CD4-positive, alpha-beta T cell (primary cell): ENCODE data around the gene MKNK2. TPM values are rescaled to one million over a fixed set of nuclear protein-coding genes. Genes with fewer than 3 reads are reported as not detected.

Source experiments
- ATAC-seq: fragments of 200-7000 bp; cut with Tn5 transposase; one replicate; pipeline ENCODE4 v1.10.0; 2022; ENCODE audit warnings: mild to moderate bottlenecking; ENCODE audit not compliant: poor library complexity
- CTCF ChIA-PET: fragments of 350-600 bp; sonication (Branson Sonifier 250); formaldehyde crosslinking; loops from one replicate; lab custom pipeline; 2021; ENCODE audit warnings: antibody characterized with exemption, inconsistent platforms; lab: Charles Lee
- POLR2A ChIA-PET: fragments of 350-600 bp; sonication (Branson Sonifier 250); formaldehyde crosslinking; loops from one replicate; lab custom pipeline; 2021; ENCODE audit warnings: antibody characterized with exemption, inconsistent platforms; lab: Charles Lee
- DNase-seq, 14 experiments: peaks; one replicate each; pipeline ENCODE4 v3.0.0-alpha.2; 2013 to 2020; ENCODE audit warnings: mixed read lengths in 2 of 14
- H3K27ac ChIP-seq, 2 donors: one replicate each; pipeline versions ENCODE4 v1.5.1 to v1.7.0; 2013; ENCODE audit warnings: low read length in 2 of 2, low read depth in 1 of 2, mild to moderate bottlenecking in 1 of 2
- H3K27me3 ChIP-seq, 2 experiments: 1 replicate in 1 of 2; 2 replicates in 1 of 2; pipeline versions ENCODE4 v1.6.1 to v1.7.0; 2013; ENCODE audit warnings: low read length in 2 of 2, control low read depth in 1 of 2, mild to moderate bottlenecking in 1 of 2, moderate library complexity in 1 of 2; ENCODE audit not compliant: insufficient read depth in 2 of 2, control insufficient read depth in 1 of 2
- H3K36me3 ChIP-seq: one replicate; pipeline ENCODE4 v1.6.1; 2013; ENCODE audit warnings: low read length, control low read depth; ENCODE audit not compliant: insufficient read depth
- H3K4me1 ChIP-seq: one replicate; pipeline ENCODE4 v1.6.1; 2013; ENCODE audit warnings: low read length, control low read depth; ENCODE audit not compliant: insufficient read depth
- H3K4me3 ChIP-seq: one replicate; pipeline ENCODE4 v1.5.1; 2013; ENCODE audit warnings: mild to moderate bottlenecking, low read length, moderate library complexity
- H3K9me3 ChIP-seq, 2 experiments: 1 replicate in 1 of 2; 2 replicates in 1 of 2; pipeline versions ENCODE4 v1.6.1 to v1.7.0; 2013; ENCODE audit warnings: low read length in 2 of 2, mild to moderate bottlenecking in 2 of 2, control low read depth in 1 of 2, moderate library complexity in 1 of 2; ENCODE audit not compliant: control insufficient read depth in 1 of 2, insufficient read depth in 1 of 2
- H3K27ac Mint-ChIP-seq: one replicate; pipeline ENCODE4 v1.8.0; 2020; ENCODE audit warnings: mixed read lengths
- H3K27me3 Mint-ChIP-seq: one replicate; pipeline ENCODE4 v1.8.0; 2021; ENCODE audit warnings: mixed read lengths
- H3K36me3 Mint-ChIP-seq: one replicate; pipeline ENCODE4 v1.8.0; 2021; ENCODE audit warnings: low read depth, mixed read lengths
- H3K4me1 Mint-ChIP-seq: one replicate; pipeline ENCODE4 v1.8.0; 2021; ENCODE audit warnings: low read depth, mixed read lengths
- H3K4me3 Mint-ChIP-seq: one replicate; pipeline ENCODE4 v1.8.0; 2020; ENCODE audit warnings: mild to moderate bottlenecking, mixed read lengths
- H3K9me3 Mint-ChIP-seq: one replicate; pipeline ENCODE4 v1.8.0; 2020; ENCODE audit warnings: mixed read lengths
- CTCF ChIP-seq: fragments of 200-600 bp; IDR thresholded peaks from one replicate; pipeline ENCODE4 v1.8.0; 2022; ENCODE audit warnings: antibody characterized with exemption, mild to moderate bottlenecking
- intact Hi-C, 2 experiments: fragments of 100-400 bp; cut with DNase I in 1 of 2; cut with micrococcal nuclease in 1 of 2; formaldehyde crosslinking; loops; one replicate each; pipeline versions ENCODE4 v1.15.1 to v1.9.0; 2023 to 2025; cut with DNase I, micrococcal nuclease
- total RNA-seq, 174 experiments: library from RNA in 2 of 174; stranded (reverse) in 2 of 174; gene quantifications; one replicate each; pipeline ENCODE4 v1.2.3 and lab custom pipeline; 2021 to 2026

MKNK2 gene
- total RNA-seq, 2 experiments from 2014 or later: 325 to 347 TPM

- H3K4me3 ChIP-seq: no peak overlapping the region
- peak overlapping the region; percentile 5 to 70 for H3K27ac ChIP-seq
Measured at GRCh38 chr19:2079076-2079864, 28.2 kb upstream of the MKNK2 start.

GRCh38 chr19:2077833-2078619 is 27.0 kb upstream of the MKNK2 start:
- Histone ChIP-seq H3K27ac (peak overlapping the region in 1 of 2 donors; percentile 10), H3K9me3 (no peaks in the 10 kb centered on the region), H3K27me3 (no peaks in the 10 kb centered on the region), H3K4me1 (peaks cover 78% of the 10 kb centered on the region), H3K36me3 (peaks cover 82% of the 10 kb centered on the region), H3K4me3 (no peak overlapping the region)
- TF ChIP-seq CTCF: no peak
- Mint-ChIP-seq H3K36me3 (peaks cover 84% of the 10 kb centered on the region), H3K27me3 (no peaks in the 10 kb centered on the region), H3K9me3 (no peaks in the 10 kb centered on the region), H3K27ac (peak overlapping the region; percentile 97), H3K4me1 (peaks cover 48% of the 10 kb centered on the region), H3K4me3 (peak overlapping the region; percentile 25)
- CTCF ChIA-PET: no interaction called here
- ATAC-seq (no peak), DNase-seq (no peak)
- POLR2A ChIA-PET: interaction anchor here (0.9 kb wide), 1 partner anchor 12 kb away, joined by 3 read pairs; no protein-coding TSS in a partner anchor
- intact Hi-C loops: no loop called here

More at GRCh38 chr19:2079076-2079864, 28.2 kb upstream of the MKNK2 start:
- Mint-ChIP-seq H3K36me3 (peaks cover 85% of the 10 kb centered on the region), H3K4me3 (peak overlapping the region; percentile 86), H3K27ac (peak overlapping the region; percentile 97), H3K27me3 (no peaks in the 10 kb centered on the region), H3K4me1 (peaks cover 52% of the 10 kb centered on the region), H3K9me3 (no peaks in the 10 kb centered on the region)
- Histone ChIP-seq H3K27me3 (no peaks in the 10 kb centered on the region), H3K4me1 (peaks cover 76% of the 10 kb centered on the region), H3K36me3 (peaks cover 70% of the 10 kb centered on the region), H3K9me3 (no peaks in the 10 kb centered on the region)
- no peak for TF ChIP-seq CTCF
- ChIA-PET CTCF (interaction anchor here (0.6 kb wide), 1 partner anchor 8 kb away, joined by 4 read pairs; no protein-coding TSS in a partner anchor), POLR2A (interaction anchor here (1.2 kb wide), 1 partner anchor 47 kb away, joined by 3 read pairs; no protein-coding TSS in a partner anchor)
- no peak for ATAC-seq
- intact Hi-C loops: no loop called here
- DNase-seq: no peak

- intact Hi-C loops: no loop called here
Measured at GRCh38 chr19:2077398-2077797, 26.4 kb upstream of the MKNK2 start.

More at GRCh38 chr19:2077398-2077797, 26.4 kb upstream of the MKNK2 start:
- Mint-ChIP-seq H3K36me3 (peaks cover 84% of the 10 kb centered on the region), H3K4me3 (no peak overlapping the region), H3K27ac (peak overlapping the region; percentile 97), H3K9me3 (no peaks in the 10 kb centered on the region), H3K27me3 (no peaks in the 10 kb centered on the region), H3K4me1 (peaks cover 42% of the 10 kb centered on the region)
- H3K4me3 ChIP-seq: no peak overlapping the region
- peaks cover 71% of the 10 kb centered on the region for H3K4me1 ChIP-seq
- CTCF ChIA-PET: no interaction called here
- ATAC-seq: no peak
- POLR2A ChIA-PET: interaction anchor here (0.9 kb wide), 1 partner anchor 12 kb away, joined by 3 read pairs; no protein-coding TSS in a partner anchor
- TF ChIP-seq CTCF: no peak
- no peak for DNase-seq
- H3K27me3 ChIP-seq: no peaks in the 10 kb centered on the region
- peaks cover 85% of the 10 kb centered on the region for H3K36me3 ChIP-seq
- H3K27ac ChIP-seq: peak overlapping the region in 1 of 2 donors; percentile 10
- no peaks in the 10 kb centered on the region for H3K9me3 ChIP-seq
